HEK293 (cell line): ENCODE measurements around the gene PIBF1.

Source experiments
- BCL11A ChIP-seq: fragments of 450-650 bp; formaldehyde crosslinking; IDR thresholded peaks from 2 replicates; pipeline ENCODE4 v1.5.1; 2016; ENCODE audit warnings: low read depth, missing biosample characterization, missing genetic modification characterization
- GLIS1 ChIP-seq: fragments of 450-650 bp; formaldehyde crosslinking; IDR thresholded peaks from 2 replicates; pipeline ENCODE4 v1.5.1; 2016; ENCODE audit warnings: missing biosample characterization, missing genetic modification characterization
- HIC1 ChIP-seq: fragments of 450-650 bp; formaldehyde crosslinking; IDR thresholded peaks from 2 replicates; pipeline ENCODE4 v1.5.1; 2016; ENCODE audit warnings: missing biosample characterization, missing genetic modification characterization
- IKZF3 ChIP-seq: fragments of 450-650 bp; IDR thresholded peaks from 2 replicates; pipeline ENCODE4 v1.5.0; 2018; ENCODE audit warnings: missing biosample characterization, mild to moderate bottlenecking, missing genetic modification characterization, moderate library complexity
- INSM2 ChIP-seq: fragments of 450-650 bp; formaldehyde crosslinking; IDR thresholded peaks from 2 replicates; pipeline ENCODE4 v1.5.1; 2016; ENCODE audit warnings: missing biosample characterization, missing genetic modification characterization
- KLF10 ChIP-seq: fragments of 450-650 bp; IDR thresholded peaks from 2 replicates; pipeline ENCODE4 v1.5.1; 2018; ENCODE audit warnings: missing biosample characterization, mild to moderate bottlenecking, missing genetic modification characterization
- PRDM1 ChIP-seq: fragments of 450-650 bp; formaldehyde crosslinking; IDR thresholded peaks from 2 replicates; pipeline ENCODE4; 2016; ENCODE audit warnings: missing biosample characterization, missing genetic modification characterization
- SCRT2 ChIP-seq: fragments of 450-650 bp; formaldehyde crosslinking; IDR thresholded peaks from 2 replicates; pipeline ENCODE4 v1.5.1; 2016; ENCODE audit warnings: missing biosample characterization, missing genetic modification characterization
- TRIM28 ChIP-seq: IDR thresholded peaks from 2 replicates; pipeline ENCODE4 v1.6.1; 2011; ENCODE audit warnings: low read length, control low read depth, borderline replicate concordance
- ZBTB1 ChIP-seq: fragments of 450-650 bp; formaldehyde crosslinking; IDR thresholded peaks from 2 replicates; pipeline ENCODE4 v1.5.1; 2016; ENCODE audit warnings: missing biosample characterization, missing genetic modification characterization
- ZBTB21 ChIP-seq: fragments of 450-650 bp; formaldehyde crosslinking; IDR thresholded peaks from 2 replicates; pipeline ENCODE4 v1.5.1; 2017; ENCODE audit warnings: missing biosample characterization, missing genetic modification characterization
- ZFHX2 ChIP-seq: fragments of 450-650 bp; formaldehyde crosslinking; conservative IDR thresholded peaks from 2 replicates; pipeline ENCODE4 v1.5.1; 2016; ENCODE audit warnings: missing biosample characterization, missing genetic modification characterization
- ZNF114 ChIP-seq: fragments of 450-650 bp; formaldehyde crosslinking; IDR thresholded peaks from 2 replicates; pipeline ENCODE4 v1.5.0; 2017; ENCODE audit warnings: missing biosample characterization, missing genetic modification characterization
- ZNF138 ChIP-seq: fragments of 450-650 bp; formaldehyde crosslinking; IDR thresholded peaks from 2 replicates; pipeline ENCODE4 v1.5.1; 2016; ENCODE audit warnings: missing biosample characterization, missing genetic modification characterization, borderline replicate concordance
- ZNF174 ChIP-seq: fragments of 450-650 bp; formaldehyde crosslinking; IDR thresholded peaks from 2 replicates; pipeline ENCODE4 v1.5.0; 2017; ENCODE audit warnings: missing biosample characterization, mild to moderate bottlenecking, missing genetic modification characterization
- ZNF324 ChIP-seq: fragments of 450-650 bp; formaldehyde crosslinking; IDR thresholded peaks from 2 replicates; pipeline ENCODE4 v1.5.1; 2016; ENCODE audit warnings: missing biosample characterization, missing genetic modification characterization
- ZNF391 ChIP-seq: fragments of 450-650 bp; formaldehyde crosslinking; IDR thresholded peaks from 2 replicates; pipeline ENCODE4 v1.5.1; 2016; ENCODE audit warnings: low read depth, missing biosample characterization, missing genetic modification characterization, borderline replicate concordance
- ZNF404 ChIP-seq: fragments of 450-650 bp; formaldehyde crosslinking; IDR thresholded peaks from 2 replicates; pipeline ENCODE4 v1.5.1; 2017; ENCODE audit warnings: missing biosample characterization, missing genetic modification characterization
- ZNF48 ChIP-seq: fragments of 450-650 bp; formaldehyde crosslinking; IDR thresholded peaks from 2 replicates; pipeline ENCODE4 v1.5.1; 2016; ENCODE audit warnings: missing biosample characterization, missing genetic modification characterization
- ZNF488 ChIP-seq: fragments of 450-650 bp; formaldehyde crosslinking; IDR thresholded peaks from 2 replicates; pipeline ENCODE4 v1.5.1; 2016; ENCODE audit warnings: missing biosample characterization, missing genetic modification characterization
- ZNF510 ChIP-seq: fragments of 450-650 bp; formaldehyde crosslinking; IDR thresholded peaks from 2 replicates; pipeline ENCODE4 v1.5.1; 2018; ENCODE audit warnings: mild to moderate bottlenecking, missing genetic modification characterization, missing biosample characterization; ENCODE audit not compliant: insufficient replicate concordance
- ZNF514 ChIP-seq: fragments of 450-650 bp; formaldehyde crosslinking; IDR thresholded peaks from 2 replicates; pipeline ENCODE4 v1.5.1; 2016; ENCODE audit warnings: missing biosample characterization, missing genetic modification characterization
- ZNF555 ChIP-seq: fragments of 450-650 bp; formaldehyde crosslinking; conservative IDR thresholded peaks from 2 replicates; pipeline ENCODE4 v1.5.1; 2017; ENCODE audit warnings: missing biosample characterization, mild to moderate bottlenecking, missing genetic modification characterization, inconsistent platforms
- ZNF621 ChIP-seq: fragments of 450-650 bp; formaldehyde crosslinking; IDR thresholded peaks from 2 replicates; pipeline ENCODE4 v1.5.1; 2017; ENCODE audit warnings: missing biosample characterization, missing genetic modification characterization
- ZNF623 ChIP-seq: fragments of 450-650 bp; formaldehyde crosslinking; IDR thresholded peaks from 2 replicates; pipeline ENCODE4 v1.5.1; 2016; ENCODE audit warnings: missing biosample characterization, missing genetic modification characterization
- ZNF670 ChIP-seq: fragments of 450-650 bp; formaldehyde crosslinking; IDR thresholded peaks from 2 replicates; pipeline ENCODE4 v1.5.1; 2016; ENCODE audit warnings: missing biosample characterization, missing genetic modification characterization, low read depth
- ZNF747 ChIP-seq: fragments of 450-650 bp; formaldehyde crosslinking; IDR thresholded peaks from 2 replicates; pipeline ENCODE4 v1.5.1; 2016; ENCODE audit warnings: missing biosample characterization, missing genetic modification characterization
- ZNF791 ChIP-seq: fragments of 450-650 bp; formaldehyde crosslinking; IDR thresholded peaks from 2 replicates; pipeline ENCODE4 v1.5.1; 2016; ENCODE audit warnings: missing biosample characterization, missing genetic modification characterization
- TF ChIP-seq, protein P1 (sequence below): fragments of 450-650 bp; formaldehyde crosslinking; IDR thresholded peaks from 2 replicates; pipeline ENCODE4 v1.5.1; 2016; ENCODE audit warnings: missing biosample characterization, missing genetic modification characterization
- TF ChIP-seq, protein P2 (sequence below): fragments of 450-650 bp; formaldehyde crosslinking; IDR thresholded peaks from 2 replicates; pipeline ENCODE4 v1.5.1; 2016; ENCODE audit warnings: missing biosample characterization, missing genetic modification characterization

The PIBF1 gene

GRCh38 chr13:73058736-73059459 lies 277.0 kb downstream of the PIBF1 start, which contains the start of gene KLF5 (continued):
- TF ChIP-seq INSM2 (tag by site-specific recombination) (no peak), IKZF3 (tag by site-specific recombination) (no peak), ZNF623 (no peak), ZNF791 (tag by site-specific recombination) (no peak), ZNF48 (tag by site-specific recombination) (no peak), ZNF138 (tag by site-specific recombination) (no peak), ZNF404 (tag by site-specific recombination) (no peak), ZNF621 (tag by site-specific recombination) (no peak), ZNF488 (no peak), PRDM1 (tag by site-specific recombination) (peak; percentile 59; the same call in 1 of the 2 replicates), ZNF510 (tag by site-specific recombination) (no peak), SCRT2 (tag by site-specific recombination) (no peak), GLIS1 (tag by site-specific recombination) (peak; percentile 15; the same call in 1 of the 2 replicates), ZNF391 (tag by site-specific recombination) (peak; percentile 44; the same call in 1 of the 2 replicates), ZNF174 (tag by site-specific recombination) (no peak), ZBTB21 (tag by site-specific recombination) (no peak), ZNF555 (tag by site-specific recombination) (no peak), ZNF114 (no peak), ZNF324 (tag by site-specific recombination) (0 out of 2 replicates have a peak, but pooled peaks have one; percentile 20), BCL11A (no peak), ZNF670 (tag by site-specific recombination) (no peak), HIC1 (peak; percentile 39; the same call in 1 of the 2 replicates), TRIM28 (no peak; the same call in none of the 2 replicates), KLF10 (peak; percentile 48; the same call in 1 of the 2 replicates), ZBTB1 (tag by site-specific recombination) (no peak), ZNF514 (no peak), ZFHX2 (tag by site-specific recombination) (peak; percentile 80), ZNF747 (tag by site-specific recombination) (no peak)
- TF ChIP-seq, protein P1, sequence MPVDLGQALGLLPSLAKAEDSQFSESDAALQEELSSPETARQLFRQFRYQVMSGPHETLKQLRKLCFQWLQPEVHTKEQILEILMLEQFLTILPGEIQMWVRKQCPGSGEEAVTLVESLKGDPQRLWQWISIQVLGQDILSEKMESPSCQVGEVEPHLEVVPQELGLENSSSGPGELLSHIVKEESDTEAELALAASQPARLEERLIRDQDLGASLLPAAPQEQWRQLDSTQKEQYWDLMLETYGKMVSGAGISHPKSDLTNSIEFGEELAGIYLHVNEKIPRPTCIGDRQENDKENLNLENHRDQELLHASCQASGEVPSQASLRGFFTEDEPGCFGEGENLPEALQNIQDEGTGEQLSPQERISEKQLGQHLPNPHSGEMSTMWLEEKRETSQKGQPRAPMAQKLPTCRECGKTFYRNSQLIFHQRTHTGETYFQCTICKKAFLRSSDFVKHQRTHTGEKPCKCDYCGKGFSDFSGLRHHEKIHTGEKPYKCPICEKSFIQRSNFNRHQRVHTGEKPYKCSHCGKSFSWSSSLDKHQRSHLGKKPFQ (tag by site-specific recombination), result no peak
- TF ChIP-seq, protein P2, sequence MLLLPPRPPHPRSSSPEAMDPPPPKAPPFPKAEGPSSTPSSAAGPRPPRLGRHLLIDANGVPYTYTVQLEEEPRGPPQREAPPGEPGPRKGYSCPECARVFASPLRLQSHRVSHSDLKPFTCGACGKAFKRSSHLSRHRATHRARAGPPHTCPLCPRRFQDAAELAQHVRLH (tag by site-specific recombination), result no peak
